Natural killer cell (primary cell): ENCODE results near the gene CX3CR1. TPM values are rescaled to one million over a fixed set of nuclear protein-coding genes. Genes with fewer than 3 reads are reported as not detected.
A peak's percentile ranks its signal among the peaks of the same experiment; 100 is the strongest.

Source experiments
- ATAC-seq, 3 donors: fragments of 150-1000 bp in 2 of 3; fragments of 200-7000 bp in 1 of 3; cut with Tn5 transposase; 1 replicate in 1 of 3; 2 replicates in 2 of 3; pipeline ENCODE4 v1.10.0; 2021; ENCODE audit warnings: mild to moderate bottlenecking in 2 of 3, moderate library complexity in 2 of 3
- DNase-seq, 2 donors: peaks; one replicate each; pipeline versions ENCODE4 v3.0.0 to v3.0.0-alpha.2; 2013 to 2021; ENCODE audit warnings: mixed read lengths in 1 of 2
- H3K27ac ChIP-seq: one replicate; pipeline ENCODE4 v1.5.1; 2013; ENCODE audit warnings: mild to moderate bottlenecking, low read length
- H3K27me3 ChIP-seq: one replicate; pipeline ENCODE4 v1.6.1; 2013; ENCODE audit warnings: low read length; ENCODE audit not compliant: control insufficient read depth, insufficient read depth
- H3K36me3 ChIP-seq: one replicate; pipeline ENCODE4 v1.6.1; 2013; ENCODE audit warnings: low read length; ENCODE audit not compliant: control insufficient read depth, insufficient read depth
- H3K4me1 ChIP-seq: one replicate; pipeline ENCODE4 v1.6.1; 2013; ENCODE audit warnings: low read length; ENCODE audit not compliant: control insufficient read depth, insufficient read depth
- H3K4me3 ChIP-seq: one replicate; pipeline ENCODE4 v1.5.1; 2013; ENCODE audit warnings: low read length
- H3K9me3 ChIP-seq: one replicate; pipeline ENCODE4 v1.6.1; 2013; ENCODE audit warnings: low read length; ENCODE audit not compliant: control insufficient read depth, insufficient read depth
- H3K27ac Mint-ChIP-seq, 2 donors: one replicate each; pipeline ENCODE4 v1.8.0; 2022; ENCODE audit warnings: mild to moderate bottlenecking in 2 of 2, mixed read lengths in 2 of 2, moderate library complexity in 1 of 2
- H3K27me3 Mint-ChIP-seq, 2 donors: one replicate each; pipeline ENCODE4 v1.8.0; 2022; ENCODE audit warnings: low read depth in 2 of 2, mixed read lengths in 2 of 2
- H3K36me3 Mint-ChIP-seq: one replicate; pipeline ENCODE4 v1.8.0; 2022; ENCODE audit warnings: mixed read lengths
- H3K4me1 Mint-ChIP-seq, 2 donors: one replicate each; pipeline ENCODE4 v1.8.0; 2022; ENCODE audit warnings: mixed read lengths in 2 of 2
- H3K4me3 Mint-ChIP-seq: one replicate; pipeline ENCODE4 v1.8.0; 2022; ENCODE audit warnings: mild to moderate bottlenecking, moderate library complexity, mixed read lengths
- H3K9me3 Mint-ChIP-seq, 2 donors: one replicate each; pipeline ENCODE4 v1.8.0; 2022; ENCODE audit warnings: mixed read lengths in 2 of 2
- CTCF ChIP-seq: fragments of 200-600 bp; IDR thresholded peaks from one replicate; pipeline ENCODE4 v1.8.0; 2022; ENCODE audit warnings: antibody characterized with exemption
- WGBS: methylation state at CpG from one replicate; pipeline ENCODE4 v1.1.7; 2013; ENCODE audit warnings: missing lambda C conversion rate; ENCODE audit not compliant: insufficient coverage; 5-methylcytosine and 5-hydroxymethylcytosine counted together
- intact Hi-C: fragments of 100-400 bp; cut with micrococcal nuclease; formaldehyde crosslinking; loops from one replicate; pipeline ENCODE4 v1.14.2; 2022
- total RNA-seq, 4 donors: library from RNA; stranded (reverse); fragments of 120-200 nt in 1 of 4; gene quantifications; one replicate each; pipeline versions ENCODE4 v1.2.3 to v1.2.4, GENCODE V29; 2013 to 2022

The CX3CR1 gene
- total RNA-seq, 3 donors from 2014 or later (not counting 1 experiment from before 2014, with no cell fraction given), result 203 to 459 (median 405) TPM

DNA sequence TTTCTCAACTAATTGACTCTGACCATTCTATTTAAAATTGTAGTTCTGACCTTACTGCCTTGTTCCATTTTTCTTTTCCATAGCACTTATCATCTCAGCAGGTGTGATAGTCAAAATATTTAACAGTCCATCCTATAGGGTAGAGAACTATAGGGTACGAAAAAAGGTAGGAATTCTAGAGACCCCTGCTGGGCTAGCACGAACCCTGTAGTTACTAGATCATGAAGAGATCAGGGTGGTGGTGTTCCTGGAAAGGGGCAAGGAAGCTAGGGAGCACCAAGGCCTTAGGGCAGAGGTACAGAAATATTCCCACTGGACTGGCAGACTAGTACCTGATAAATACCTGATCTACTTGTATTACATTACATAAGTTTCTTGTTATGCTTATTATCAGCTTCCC is 55.5 kb downstream of the CX3CR1 start:
- intact Hi-C loops, result no loop called here
- 98% methylated on average over 2 of the region's 2 CpGs for WGBS
- Histone ChIP-seq H3K4me1 (peaks cover 32% of the 10 kb centered on the region), H3K27me3 (no peaks in the 10 kb centered on the region), H3K4me3 (no peak overlapping the region), H3K36me3 (no peaks in the 10 kb centered on the region), H3K9me3 (no peaks in the 10 kb centered on the region), H3K27ac (no peak overlapping the region)
- DNase-seq (no peak), ATAC-seq (no peak)
- Mint-ChIP-seq H3K36me3 (no peaks in the 10 kb centered on the region), H3K9me3 (peaks cover 2 to 4% of the 10 kb centered on the region in 2 donors), H3K4me1 (peaks cover 68 to 75% of the 10 kb centered on the region in 2 donors), H3K4me3 (peak overlapping the region; percentile 4), H3K27ac (peak overlapping the region; percentile 86 to 89), H3K27me3 (no peaks in the 10 kb centered on the region)
- no peak for TF ChIP-seq CTCF

- no peak for TF ChIP-seq CTCF
- WGBS, result 56% methylated on average over 1 of the region's 2 CpGs
- Mint-ChIP-seq H3K36me3 (no peaks in the 10 kb centered on the region), H3K4me3 (peak overlapping the region; percentile 89), H3K9me3 (peaks cover 2 to 4% of the 10 kb centered on the region in 2 donors), H3K4me1 (peaks cover 73 to 79% of the 10 kb centered on the region in 2 donors), H3K27me3 (no peaks in the 10 kb centered on the region), H3K27ac (peak overlapping the region; percentile 86 to 89)
- peak overlapping the region; percentile 47 for H3K27ac ChIP-seq
- ATAC-seq (peak; percentile 45 to 69 (median 63)), DNase-seq (no peak)
- H3K36me3 ChIP-seq, result no peaks in the 10 kb centered on the region
- no peaks in the 10 kb centered on the region for H3K9me3 ChIP-seq
- peaks cover 32% of the 10 kb centered on the region for H3K4me1 ChIP-seq
- no peak overlapping the region for H3K4me3 ChIP-seq
- H3K27me3 ChIP-seq, result no peaks in the 10 kb centered on the region
- intact Hi-C loops, result loop anchor here (1.0 to 2.0 kb wide), 4 partner anchors 11 to 56 kb away; no protein-coding TSS in a partner anchor
Measured at GRCh38 chr3:39222939-39223338, 56.9 kb downstream of the CX3CR1 start.

DNA sequence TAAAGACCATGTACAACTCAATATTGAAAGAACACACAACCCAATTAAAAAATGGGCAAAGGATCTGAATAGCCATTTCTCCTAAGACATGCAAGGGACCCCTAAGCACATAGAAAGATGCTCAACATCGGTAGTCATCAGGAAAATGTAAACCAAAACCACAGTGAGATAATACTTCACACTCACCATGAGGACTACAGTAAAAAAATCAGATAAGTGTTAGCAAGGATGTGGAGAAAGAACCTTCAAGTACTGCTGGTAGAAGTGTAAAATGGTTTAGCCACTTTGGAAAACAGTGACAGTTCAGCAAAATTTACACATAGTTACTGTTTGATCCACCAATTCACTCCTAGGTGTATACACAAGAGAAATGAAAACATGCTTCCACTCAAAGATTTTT is 57.4 kb downstream of the CX3CR1 start:
- no peak for TF ChIP-seq CTCF
- no peaks in the 10 kb centered on the region for H3K36me3 ChIP-seq
- Mint-ChIP-seq H3K4me1 (peaks cover 78 to 84% of the 10 kb centered on the region in 2 donors), H3K36me3 (no peaks in the 10 kb centered on the region), H3K27me3 (no peaks in the 10 kb centered on the region), H3K9me3 (peaks cover 2 to 4% of the 10 kb centered on the region in 2 donors), H3K27ac (peak overlapping the region; percentile 86 to 89), H3K4me3 (peak overlapping the region; percentile 89)
- 50% methylated on average over 1 of the region's 1 CpG for WGBS
- H3K4me3 ChIP-seq, result no peak overlapping the region
- H3K4me1 ChIP-seq, result peaks cover 32% of the 10 kb centered on the region
- H3K27me3 ChIP-seq, result no peaks in the 10 kb centered on the region
- peak overlapping the region; percentile 47 for H3K27ac ChIP-seq
- intact Hi-C loops, result loop anchor here (1.0 to 2.0 kb wide), 4 partner anchors 12 to 56 kb away; no protein-coding TSS in a partner anchor
- DNase-seq, result peak in 1 of 2 donors; percentile 48
- H3K9me3 ChIP-seq, result no peaks in the 10 kb centered on the region
- ATAC-seq, result peak; percentile 71 to 88 (median 85)

- peaks cover 2 to 4% of the 10 kb centered on the region in 2 donors for H3K9me3 Mint-ChIP-seq
- intact Hi-C loops, result no loop called here
- no peaks in the 10 kb centered on the region for H3K27me3 Mint-ChIP-seq
- Histone ChIP-seq H3K36me3 (no peaks in the 10 kb centered on the region), H3K27ac (peak overlapping the region; percentile 40), H3K9me3 (no peaks in the 10 kb centered on the region), H3K27me3 (no peaks in the 10 kb centered on the region), H3K4me1 (peaks cover 39% of the 10 kb centered on the region), H3K4me3 (no peak overlapping the region)
- ATAC-seq (peak in 1 of 3 donors; percentile 32), DNase-seq (no peak)
- TF ChIP-seq CTCF, result no peak
- H3K27ac Mint-ChIP-seq, result peak overlapping the region; percentile 86 to 89
- H3K4me3 Mint-ChIP-seq, result peak overlapping the region; percentile 89
- no peaks in the 10 kb centered on the region for H3K36me3 Mint-ChIP-seq
- H3K4me1 Mint-ChIP-seq, result peaks cover 90 to 96% of the 10 kb centered on the region in 2 donors
Measured at GRCh38 chr3:39221141-39221530, 58.7 kb downstream of the CX3CR1 start.
